Lower leg skin (tissue), 3 donors: ENCODE data around the gene NR3C2.

Source experiments
- CTCF ChIP-seq, 3 donors: fragments of 450-650 bp; IDR thresholded peaks; one replicate each; pipeline ENCODE4 v1.5.1; 2016; ENCODE audit warnings: antibody characterized with exemption in 3 of 3, mild to moderate bottlenecking in 3 of 3, moderate library complexity in 2 of 3
- POLR2A ChIP-seq, 2 donors: fragments of 450-650 bp; IDR thresholded peaks; one replicate each; pipeline ENCODE4 v1.6.1; 2016 to 2017; ENCODE audit warnings: antibody characterized with exemption in 2 of 2, mild to moderate bottlenecking in 1 of 2, moderate library complexity in 1 of 2

GRCh38 chr4:148052448-148052847, 389.8 kb downstream of the NR3C2 start:
- TF ChIP-seq POLR2A (IDR thresholded peaks at IDR 0.05) (no peak), CTCF (IDR thresholded peaks at IDR 0.05) (no peak)
